Renal pelvis (tissue), 4 donors: ENCODE measurements around the gene NFS1. TPM values are rescaled to one million over a fixed set of nuclear protein-coding genes. Genes with fewer than 3 reads are reported as not detected.
"Not testable (repeated sequence)": the region's sequence is repeated elsewhere in the genome, so short reads cannot be mapped to it uniquely, and the experiment has no call there.

Source experiments
- DNase-seq: peaks from one replicate; pipeline ENCODE4 v3.0.0-alpha.2; 2013
- polyA plus RNA-seq, 3 donors: library from polyadenylated mRNA; unstranded; fragments of 120-200 nt; gene quantifications; one replicate each; pipeline ENCODE4 v1.2.1, GENCODE V29; 2013; ENCODE audit not compliant: insufficient read length in 3 of 3

The NFS1 gene
- polyA plus RNA-seq, 3 donors: 27.3 to 31.6 (median 31.1) TPM

GRCh38 chr20:35731862-35732643, 32.9 kb upstream of the NFS1 start:
- no peak for DNase-seq

- DNase-seq: no peak
Observed at GRCh38 chr20:35731469-35731788, 32.3 kb upstream of the NFS1 start.

GRCh38 chr20:35730583-35731468, 31.7 kb upstream of the NFS1 start:
- DNase-seq: no peak

GRCh38 chr20:35729836-35730582, 30.9 kb upstream of the NFS1 start:
- no peak for DNase-seq

- DNase-seq: no peak
Observed at GRCh38 chr20:35729283-35729807, 30.2 kb upstream of the NFS1 start.

GRCh38 chr20:35726842-35727711, 27.9 kb upstream of the NFS1 start:
- no peak for DNase-seq

- DNase-seq: no peak
Observed at GRCh38 chr20:35724321-35725230, 25.4 kb upstream of the NFS1 start.

- not testable (repeated sequence) for DNase-seq
Observed at GRCh38 chr20:35723652-35724320, 24.6 kb upstream of the NFS1 start.

- not testable (repeated sequence) for DNase-seq
Observed at GRCh38 chr20:35723275-35723639, 24.1 kb upstream of the NFS1 start.

GRCh38 chr20:35721621-35722020, 22.5 kb upstream of the NFS1 start:
- DNase-seq: no peak

GRCh38 chr20:35721219-35721618, 22.1 kb upstream of the NFS1 start:
- no peak for DNase-seq

- no peak for DNase-seq
Observed at GRCh38 chr20:35720165-35721123, 21.3 kb upstream of the NFS1 start.

GRCh38 chr20:35719717-35720116, 20.6 kb upstream of the NFS1 start:
- no peak for DNase-seq

GRCh38 chr20:35718972-35719635, 20.0 kb upstream of the NFS1 start:
- DNase-seq: no peak

- not testable (repeated sequence) for DNase-seq
Observed at GRCh38 chr20:35718321-35718720, 19.2 kb upstream of the NFS1 start.

- DNase-seq: no peak
Observed at GRCh38 chr20:35716330-35716729, 17.2 kb upstream of the NFS1 start.

- DNase-seq: no peak
Observed at GRCh38 chr20:35715652-35716051, 16.5 kb upstream of the NFS1 start.

GRCh38 chr20:35714127-35714526, 15.0 kb upstream of the NFS1 start:
- DNase-seq: no peak
